ENCODE measurements around the gene KCNJ6.

Gene KCNJ6

DNA sequence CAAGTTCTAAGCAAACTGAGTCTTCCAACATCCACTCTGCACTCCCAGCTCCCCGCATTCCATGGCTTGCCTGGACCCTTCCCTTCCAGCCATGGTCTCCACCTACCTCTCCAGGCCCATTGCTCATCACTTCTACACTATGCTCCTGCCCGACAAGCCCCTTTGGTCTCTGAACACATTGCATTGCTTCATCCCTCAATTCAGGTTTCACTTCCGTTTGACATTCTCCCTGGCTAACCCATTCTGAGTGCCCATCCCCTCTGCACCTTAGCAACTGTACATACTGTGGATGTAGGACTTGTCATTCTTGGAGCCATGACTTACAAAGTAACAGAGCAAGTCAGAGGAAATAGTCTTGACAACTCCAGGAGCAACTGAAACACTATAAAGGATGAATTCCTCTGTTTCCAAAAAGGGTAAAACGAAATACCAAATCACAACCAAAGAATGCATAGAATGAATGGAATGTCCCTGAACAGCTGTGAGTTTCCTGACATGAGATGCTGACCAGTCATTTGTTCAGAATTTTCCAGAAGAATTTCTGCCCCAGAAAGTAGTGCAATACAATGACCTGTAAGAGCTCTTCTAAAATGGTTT is 66.7 kb downstream of the KCNJ6 start:
- H3K4me3 Mint-ChIP-seq, result no peak overlapping the region
- TF ChIP-seq, protein P1, sequence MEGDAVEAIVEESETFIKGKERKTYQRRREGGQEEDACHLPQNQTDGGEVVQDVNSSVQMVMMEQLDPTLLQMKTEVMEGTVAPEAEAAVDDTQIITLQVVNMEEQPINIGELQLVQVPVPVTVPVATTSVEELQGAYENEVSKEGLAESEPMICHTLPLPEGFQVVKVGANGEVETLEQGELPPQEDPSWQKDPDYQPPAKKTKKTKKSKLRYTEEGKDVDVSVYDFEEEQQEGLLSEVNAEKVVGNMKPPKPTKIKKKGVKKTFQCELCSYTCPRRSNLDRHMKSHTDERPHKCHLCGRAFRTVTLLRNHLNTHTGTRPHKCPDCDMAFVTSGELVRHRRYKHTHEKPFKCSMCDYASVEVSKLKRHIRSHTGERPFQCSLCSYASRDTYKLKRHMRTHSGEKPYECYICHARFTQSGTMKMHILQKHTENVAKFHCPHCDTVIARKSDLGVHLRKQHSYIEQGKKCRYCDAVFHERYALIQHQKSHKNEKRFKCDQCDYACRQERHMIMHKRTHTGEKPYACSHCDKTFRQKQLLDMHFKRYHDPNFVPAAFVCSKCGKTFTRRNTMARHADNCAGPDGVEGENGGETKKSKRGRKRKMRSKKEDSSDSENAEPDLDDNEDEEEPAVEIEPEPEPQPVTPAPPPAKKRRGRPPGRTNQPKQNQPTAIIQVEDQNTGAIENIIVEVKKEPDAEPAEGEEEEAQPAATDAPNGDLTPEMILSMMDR (IDR thresholded peaks at IDR 0.05; ENCODE audit: unreplicated experiment in 3 of 3), result no peak
- peaks cover 24% of the 10 kb centered on the region for H3K4me1 Mint-ChIP-seq
- no peak overlapping the region for H3K27ac Mint-ChIP-seq
- H3K9me3 Mint-ChIP-seq, result peaks cover 17% of the 10 kb centered on the region
- H3K36me3 Mint-ChIP-seq (ENCODE audit: low read depth), result no peaks in the 10 kb centered on the region
- peaks cover 4% of the 10 kb centered on the region for H3K27me3 Mint-ChIP-seq (ENCODE audit: low read depth)

DNA sequence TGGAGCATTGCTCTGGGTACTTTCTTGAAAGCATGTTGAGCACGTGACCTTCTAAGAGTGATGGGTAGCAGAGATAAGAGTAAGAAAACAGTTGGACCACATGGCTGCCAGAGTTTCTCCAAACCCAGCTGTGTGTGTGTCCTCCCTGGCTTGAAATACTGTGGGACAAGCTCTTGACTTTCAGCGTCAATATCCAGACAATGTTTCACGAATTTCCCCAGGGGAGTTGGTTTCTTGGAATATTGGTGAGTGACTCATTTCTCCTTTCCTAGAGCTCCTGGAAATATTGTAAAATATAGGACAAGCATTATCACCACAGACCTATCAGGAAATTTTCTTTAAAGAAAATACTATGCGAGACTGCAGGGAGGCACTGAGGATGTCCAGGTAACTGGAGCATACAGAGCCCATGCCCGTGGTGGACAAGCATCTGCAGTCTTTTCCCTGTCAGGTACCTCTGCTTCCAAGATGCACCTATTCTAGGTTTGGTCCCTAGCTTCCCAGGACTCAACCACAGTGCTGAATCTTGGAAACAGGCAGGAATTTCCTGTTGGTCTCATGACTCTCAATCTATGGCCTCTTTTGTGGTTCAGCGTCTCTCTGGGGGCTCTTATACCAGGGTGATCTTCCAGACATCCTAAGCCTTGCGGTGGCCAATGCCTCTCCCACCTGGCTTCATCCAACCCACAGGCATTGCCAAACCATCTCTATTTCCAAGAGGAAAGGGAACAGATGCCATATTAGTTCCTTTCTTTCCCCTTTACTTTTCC is 67.4 kb downstream of the KCNJ6 start:
- Mint-ChIP-seq H3K4me1 (peaks cover 24% of the 10 kb centered on the region), H3K27ac (no peak overlapping the region), H3K4me3 (no peak overlapping the region), H3K36me3 (ENCODE audit: low read depth) (no peaks in the 10 kb centered on the region), H3K9me3 (peaks cover 14% of the 10 kb centered on the region), H3K27me3 (ENCODE audit: low read depth) (peaks cover 4% of the 10 kb centered on the region)
- TF ChIP-seq, protein P1 (IDR thresholded peaks at IDR 0.05; ENCODE audit: unreplicated experiment in 3 of 3), result no peak

DNA sequence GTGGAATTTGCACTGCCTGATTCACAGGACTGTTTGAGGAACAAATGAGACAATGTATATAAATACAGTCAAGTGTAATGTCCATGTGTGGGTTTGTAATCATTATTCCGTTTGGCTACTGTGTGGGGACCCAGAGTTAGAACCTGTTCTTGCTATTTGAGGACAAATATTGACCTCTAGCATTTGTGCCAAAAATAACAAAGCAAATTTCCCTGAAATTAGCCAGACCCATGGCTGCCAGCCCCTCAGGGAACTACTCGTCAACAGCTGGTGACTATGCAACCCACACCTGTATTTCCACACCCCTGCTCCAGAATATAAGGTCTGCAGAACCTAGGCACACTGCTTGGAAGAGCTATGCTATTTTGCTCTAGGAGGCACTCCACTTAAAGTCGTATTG is 70.7 kb downstream of the KCNJ6 start:
- TF ChIP-seq, protein P1 (IDR thresholded peaks at IDR 0.05; ENCODE audit: unreplicated experiment in 3 of 3), result no peak
- H3K4me1 Mint-ChIP-seq, result peaks cover 24% of the 10 kb centered on the region
- H3K36me3 Mint-ChIP-seq (ENCODE audit: low read depth), result no peaks in the 10 kb centered on the region
- H3K27me3 Mint-ChIP-seq (ENCODE audit: low read depth), result peaks cover 4% of the 10 kb centered on the region
- H3K4me3 Mint-ChIP-seq, result no peak overlapping the region
- H3K27ac Mint-ChIP-seq, result peak overlapping the region in 1 of 3 experiments; percentile 13
- peaks cover 3% of the 10 kb centered on the region for H3K9me3 Mint-ChIP-seq

DNA sequence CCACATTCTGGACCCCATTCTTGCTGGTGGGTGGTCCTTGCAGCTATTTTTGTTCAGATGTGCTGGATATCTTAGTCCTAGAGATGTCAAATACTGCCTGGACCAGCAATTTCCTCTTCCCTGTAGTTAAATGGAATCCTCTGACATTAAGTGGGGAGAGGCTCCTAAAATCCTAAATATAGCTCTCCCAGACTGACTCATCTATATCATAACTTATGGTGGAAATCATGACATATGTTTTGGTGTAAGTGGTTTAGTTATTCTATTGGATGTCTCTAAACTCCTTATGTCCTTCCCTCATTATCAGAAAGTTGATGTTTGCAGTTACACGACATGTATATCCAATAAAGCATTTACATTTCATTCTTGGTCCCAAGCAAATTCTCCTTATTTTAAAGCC is 73.1 kb downstream of the KCNJ6 start:
- Mint-ChIP-seq H3K9me3 (peaks cover 3% of the 10 kb centered on the region), H3K4me3 (no peak overlapping the region), H3K36me3 (ENCODE audit: low read depth) (no peaks in the 10 kb centered on the region), H3K27me3 (ENCODE audit: low read depth) (no peaks in the 10 kb centered on the region), H3K4me1 (peaks cover 14% of the 10 kb centered on the region), H3K27ac (no peak overlapping the region)
- TF ChIP-seq, protein P1 (IDR thresholded peaks at IDR 0.05; ENCODE audit: unreplicated experiment in 3 of 3), result no peak

DNA sequence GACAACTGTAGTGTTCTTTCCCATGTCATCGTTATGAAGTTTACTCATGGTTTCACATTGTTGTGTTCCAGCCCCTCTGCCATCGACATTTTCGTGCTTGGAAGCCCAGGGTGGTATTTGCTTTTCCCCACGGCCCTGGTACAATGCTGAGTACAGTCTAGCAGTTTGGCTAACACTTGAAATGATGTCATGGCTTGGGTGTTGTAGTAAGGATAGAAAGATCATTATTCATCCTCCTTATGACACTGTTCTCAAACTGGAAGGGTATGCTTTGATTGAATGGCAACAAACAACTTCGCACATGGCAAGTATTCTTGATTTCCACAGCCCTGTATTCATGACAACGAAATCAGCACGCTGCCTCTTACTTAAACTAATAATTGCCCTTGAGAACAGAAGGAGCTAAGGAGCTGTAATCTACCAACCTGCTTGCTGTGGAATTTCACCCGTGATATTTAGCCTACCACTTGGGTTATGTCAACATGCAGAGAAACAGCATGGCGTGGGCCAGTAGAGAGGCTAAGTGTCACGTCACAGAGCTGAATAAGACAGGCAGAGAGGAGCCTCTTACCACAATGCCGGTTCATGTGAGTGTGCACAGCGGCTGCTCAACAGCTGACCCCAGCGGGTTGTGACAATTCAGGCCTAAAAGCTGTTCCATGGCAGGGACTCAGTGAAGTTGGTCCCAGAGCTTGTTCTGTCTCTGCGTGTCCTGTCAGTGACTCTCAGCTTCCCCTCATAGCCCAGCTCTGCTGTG is 73.9 kb downstream of the KCNJ6 start:
- Mint-ChIP-seq H3K4me3 (no peak overlapping the region), H3K27me3 (ENCODE audit: low read depth) (no peaks in the 10 kb centered on the region), H3K36me3 (ENCODE audit: low read depth) (no peaks in the 10 kb centered on the region), H3K9me3 (peaks cover 3% of the 10 kb centered on the region), H3K27ac (no peak overlapping the region), H3K4me1 (peaks cover 14% of the 10 kb centered on the region)
- TF ChIP-seq, protein P1 (IDR thresholded peaks at IDR 0.05; ENCODE audit: unreplicated experiment in 3 of 3), result no peak
